ENCODE results near the gene TRAF2. TPM values are rescaled to one million over a fixed set of nuclear protein-coding genes. Genes with fewer than 3 reads are reported as not detected.
A peak's percentile ranks its signal among the peaks of the same experiment; 100 is the strongest.

TRAF2 gene
- total and polyA plus RNA-seq, 8 donors: 5.5 to 248 (median 11.7) TPM

GRCh38 chr9:136974817-136975535, 88.7 kb downstream of the TRAF2 start:
- Histone ChIP-seq H3K36me3 (no peaks in the 10 kb centered on the region), H3K9me3 (no peaks in the 10 kb centered on the region), H3K27me3 (peaks cover 0 to 28% (median 6%) of the 10 kb centered on the region in 3 donors), H3K4me1 (peaks cover 16 to 43% (median 29%) of the 10 kb centered on the region in 4 donors), H3K4me3 (no peak overlapping the region), H3K27ac (peak overlapping the region in 3 of 5 donors; percentile 10 to 38 (median 24))
- WGBS, 5 donors: 44 to 62% (median 58%) methylated on average over 8 to 15 of the region's 15 CpGs
- DNase-seq: no peak
- TF ChIP-seq POLR2AphosphoS5 (IDR thresholded peaks at IDR 0.05) (no peak), EP300 (IDR thresholded peaks at IDR 0.05) (no peak), CTCF (IDR thresholded peaks at IDR 0.05) (no peak), POLR2A (IDR thresholded peaks at IDR 0.05) (no peak)
- intact Hi-C loops (cut with DNase I; ENCODE audit: low total_unique reads): no loop called here

GRCh38 chr9:136975644-136976043, 89.3 kb downstream of the TRAF2 start:
- Histone ChIP-seq H3K27me3 (peaks cover 0 to 21% (median 6%) of the 10 kb centered on the region in 3 donors), H3K4me3 (no peak overlapping the region), H3K4me1 (peaks cover 16 to 43% (median 29%) of the 10 kb centered on the region in 4 donors), H3K36me3 (no peaks in the 10 kb centered on the region), H3K9me3 (no peaks in the 10 kb centered on the region), H3K27ac (peak overlapping the region in 2 of 5 donors; percentile 10 to 24)
- no peak for DNase-seq
- 32 to 67% (median 47%) methylated on average over 9 to 14 of the region's 14 CpGs for WGBS, 5 donors
- no peak for TF ChIP-seq EP300 (IDR thresholded peaks at IDR 0.05)
- TF ChIP-seq POLR2A (IDR thresholded peaks at IDR 0.05): no peak
- TF ChIP-seq POLR2AphosphoS5 (IDR thresholded peaks at IDR 0.05): no peak
- TF ChIP-seq CTCF (IDR thresholded peaks at IDR 0.05): no peak
- intact Hi-C loops (cut with DNase I; ENCODE audit: low total_unique reads): no loop called here

Small RNA genes lying within 50 kb of the gene (small RNA-seq; reads per million reads assigned to genes)
- gene MIR4479: 0 to 0.10 (median 0) reads per million in 4 donors

Other genes starting within 250 kb of the TRAF2 start
- gene EGFL7, start 223.6 kb upstream of the TRAF2 start, total RNA-seq: 1,000 to 10,000 TPM in 1 of 5 donors, 10 to 100 TPM in 4; 20.9 to 1,085 (median 42.0) TPM
- 100 to 1,000 TPM in 1 of 3 donors, 10 to 100 TPM in 2; 44.8 to 113 (median 79.2) TPM for gene EGFL7, start 223.6 kb upstream of the TRAF2 start, polyA plus RNA-seq
- 100 to 1,000 TPM in 2 of 5 donors, 10 to 100 TPM in 3; 49.6 to 135 (median 68.8) TPM for gene AGPAT2, start 199.1 kb upstream of the TRAF2 start, total RNA-seq
- 10 to 100 TPM; 32.7 to 88.7 (median 75.1) TPM for gene AGPAT2, start 199.1 kb upstream of the TRAF2 start, polyA plus RNA-seq
- 10 to 100 TPM in 1 of 5 donors, 1 to 10 TPM in 2, under 1 TPM in 1, not detected in 1; 0.45 to 10.4 (median 5.8) TPM for gene DIPK1B, start 173.9 kb upstream of the TRAF2 start, total RNA-seq
- gene DIPK1B, start 173.9 kb upstream of the TRAF2 start, polyA plus RNA-seq: 1 to 10 TPM; 1.6 to 4.7 (median 4.0) TPM
- gene LCN10, start 143.6 kb upstream of the TRAF2 start, total RNA-seq: 10 to 100 TPM in 1 of 5 donors, 1 to 10 TPM in 3, under 1 TPM in 1; 0.58 to 25.5 (median 4.9) TPM
- 10 to 100 TPM in 2 of 3 donors, 1 to 10 TPM in 1; 7.7 to 18.4 (median 10.2) TPM for gene LCN10, start 143.6 kb upstream of the TRAF2 start, polyA plus RNA-seq
- 10 to 100 TPM in 2 of 5 donors, 1 to 10 TPM in 1, not detected in 2; 7.0 to 31.2 (median 12.5) TPM for gene LCN6, start 138.0 kb upstream of the TRAF2 start, total RNA-seq
- 10 to 100 TPM; 18.8 to 23.2 (median 19.5) TPM for gene LCN6, start 138.0 kb upstream of the TRAF2 start, polyA plus RNA-seq
- not detected for gene LCN8, start 128.3 kb upstream of the TRAF2 start, total RNA-seq
- not detected for gene LCN8, start 128.3 kb upstream of the TRAF2 start, polyA plus RNA-seq
- not detected for gene LCN15, start 122.0 kb upstream of the TRAF2 start, total RNA-seq
- not detected for gene LCN15, start 122.0 kb upstream of the TRAF2 start, polyA plus RNA-seq
- 100 to 1,000 TPM in 1 of 5 donors, 10 to 100 TPM in 4; 11.1 to 152 (median 64.5) TPM for gene TMEM141, start 95.2 kb upstream of the TRAF2 start, total RNA-seq
- gene TMEM141, start 95.2 kb upstream of the TRAF2 start, polyA plus RNA-seq: 100 to 1,000 TPM; 139 to 219 (median 195) TPM
- 10 to 100 TPM in 1 of 5 donors, 1 to 10 TPM in 4; 1.2 to 53.0 (median 6.2) TPM for gene CCDC183, start 90.2 kb upstream of the TRAF2 start, total RNA-seq
- gene CCDC183, start 90.2 kb upstream of the TRAF2 start, polyA plus RNA-seq: 1 to 10 TPM; 1.9 to 5.8 (median 3.5) TPM
- 100 to 1,000 TPM in 1 of 5 donors, 10 to 100 TPM in 4; 47.4 to 615 (median 65.1) TPM for gene RABL6, start 78.6 kb upstream of the TRAF2 start, total RNA-seq
- 10 to 100 TPM; 54.2 to 82.1 (median 56.0) TPM for gene RABL6, start 78.6 kb upstream of the TRAF2 start, polyA plus RNA-seq
- 10 to 100 TPM in 2 of 5 donors, 1 to 10 TPM in 3; 1.4 to 37.4 (median 9.3) TPM for gene AJM1, start 44.0 kb upstream of the TRAF2 start, total RNA-seq
- gene AJM1, start 44.0 kb upstream of the TRAF2 start, polyA plus RNA-seq: 1 to 10 TPM in 2 of 3 donors, under 1 TPM in 1; 0.46 to 3.3 (median 1.5) TPM
- 10 to 100 TPM; 31.5 to 45.5 (median 38.8) TPM for gene PHPT1, start 37.1 kb upstream of the TRAF2 start, total RNA-seq
- 100 to 1,000 TPM; 151 to 168 (median 156) TPM for gene PHPT1, start 37.1 kb upstream of the TRAF2 start, polyA plus RNA-seq
- gene MAMDC4, start 34.2 kb upstream of the TRAF2 start, total RNA-seq: 100 to 1,000 TPM in 1 of 5 donors, 1 to 10 TPM in 4; 1.8 to 317 (median 5.8) TPM
- gene MAMDC4, start 34.2 kb upstream of the TRAF2 start, polyA plus RNA-seq: 10 to 100 TPM in 1 of 3 donors, 1 to 10 TPM in 2; 1.1 to 11.2 (median 3.1) TPM
- gene EDF1, start 20.2 kb upstream of the TRAF2 start, total RNA-seq: 100 to 1,000 TPM; 132 to 229 (median 208) TPM
- gene EDF1, start 20.2 kb upstream of the TRAF2 start, polyA plus RNA-seq: 100 to 1,000 TPM; 572 to 798 (median 789) TPM
- gene FBXW5, start 58.2 kb downstream of the TRAF2 start, total RNA-seq: 100 to 1,000 TPM in 4 of 5 donors, 10 to 100 TPM in 1; 47.7 to 435 (median 174) TPM
- gene FBXW5, start 58.2 kb downstream of the TRAF2 start, polyA plus RNA-seq: 100 to 1,000 TPM in 2 of 3 donors, 10 to 100 TPM in 1; 91.0 to 109 (median 102) TPM
- not detected for gene C8G, start 58.7 kb downstream of the TRAF2 start, total RNA-seq
- gene C8G, start 58.7 kb downstream of the TRAF2 start, polyA plus RNA-seq: 1 to 10 TPM in 2 of 3 donors, not detected in 1; 2.3 to 5.5 TPM
- 1 to 10 TPM in 1 of 5 donors, under 1 TPM in 1, not detected in 3; 0.73 to 2.2 TPM for gene LCN12, start 65.8 kb downstream of the TRAF2 start, total RNA-seq
- gene LCN12, start 65.8 kb downstream of the TRAF2 start, polyA plus RNA-seq: 1 to 10 TPM; 2.3 to 6.3 (median 3.1) TPM
- gene PTGDS, start 91.0 kb downstream of the TRAF2 start, total RNA-seq: 10 to 100 TPM in 4 of 5 donors, 1 to 10 TPM in 1; 2.3 to 34.9 (median 30.4) TPM
- 10 to 100 TPM; 18.6 to 64.4 (median 37.3) TPM for gene PTGDS, start 91.0 kb downstream of the TRAF2 start, polyA plus RNA-seq
- gene LCNL1, start 96.5 kb downstream of the TRAF2 start, total RNA-seq: not detected
- under 1 TPM in 2 of 3 donors, not detected in 1; 0.19 to 0.25 TPM for gene LCNL1, start 96.5 kb downstream of the TRAF2 start, polyA plus RNA-seq
- gene PAXX, start 105.9 kb downstream of the TRAF2 start, total RNA-seq: 10 to 100 TPM; 11.9 to 93.6 (median 45.2) TPM
- 100 to 1,000 TPM; 158 to 206 (median 178) TPM for gene PAXX, start 105.9 kb downstream of the TRAF2 start, polyA plus RNA-seq
- 1 to 10 TPM in 1 of 5 donors, not detected in 4; 3.3 TPM for gene CLIC3, start 110.1 kb downstream of the TRAF2 start, total RNA-seq
- 10 to 100 TPM in 2 of 3 donors, 1 to 10 TPM in 1; 4.3 to 70.9 (median 15.2) TPM for gene CLIC3, start 110.1 kb downstream of the TRAF2 start, polyA plus RNA-seq
- 100 to 1,000 TPM in 1 of 5 donors, 10 to 100 TPM in 3, 1 to 10 TPM in 1; 7.3 to 385 (median 72.8) TPM for gene ABCA2, start 141.7 kb downstream of the TRAF2 start, total RNA-seq
- gene ABCA2, start 141.7 kb downstream of the TRAF2 start, polyA plus RNA-seq: 10 to 100 TPM in 2 of 3 donors, 1 to 10 TPM in 1; 9.3 to 25.5 (median 24.4) TPM
- 1 to 10 TPM in 1 of 5 donors, under 1 TPM in 1, not detected in 3; 0.37 to 3.9 TPM for gene FUT7, start 145.6 kb downstream of the TRAF2 start, total RNA-seq
- gene FUT7, start 145.6 kb downstream of the TRAF2 start, polyA plus RNA-seq: under 1 TPM in 2 of 3 donors, not detected in 1; 0.23 to 0.50 TPM
- gene NPDC1, start 159.7 kb downstream of the TRAF2 start, total RNA-seq: 100 to 1,000 TPM in 4 of 5 donors, 10 to 100 TPM in 1; 20.0 to 276 (median 189) TPM
- gene NPDC1, start 159.7 kb downstream of the TRAF2 start, polyA plus RNA-seq: 100 to 1,000 TPM; 104 to 186 (median 115) TPM
- 10 to 100 TPM in 1 of 5 donors, 1 to 10 TPM in 3, not detected in 1; 2.2 to 11.3 (median 6.7) TPM for gene ENTPD2, start 167.5 kb downstream of the TRAF2 start, total RNA-seq
- gene ENTPD2, start 167.5 kb downstream of the TRAF2 start, polyA plus RNA-seq: 1 to 10 TPM; 2.0 to 4.8 (median 2.9) TPM
- 10 to 100 TPM in 1 of 5 donors, 1 to 10 TPM in 3, not detected in 1; 2.9 to 84.9 (median 4.4) TPM for gene SAPCD2, start 184.0 kb downstream of the TRAF2 start, total RNA-seq
- gene SAPCD2, start 184.0 kb downstream of the TRAF2 start, polyA plus RNA-seq: 1 to 10 TPM; 1.7 to 5.0 (median 3.8) TPM
- 10 to 100 TPM in 3 of 5 donors, 1 to 10 TPM in 2; 4.6 to 95.6 (median 22.8) TPM for gene UAP1L1, start 191.0 kb downstream of the TRAF2 start, total RNA-seq
- gene UAP1L1, start 191.0 kb downstream of the TRAF2 start, polyA plus RNA-seq: 1 to 10 TPM; 4.1 to 7.4 (median 6.0) TPM
- gene MAN1B1, start 200.5 kb downstream of the TRAF2 start, total RNA-seq: 100 to 1,000 TPM in 1 of 5 donors, 10 to 100 TPM in 3, 1 to 10 TPM in 1; 4.7 to 167 (median 44.6) TPM
- gene MAN1B1, start 200.5 kb downstream of the TRAF2 start, polyA plus RNA-seq: 10 to 100 TPM; 22.8 to 52.6 (median 35.0) TPM
- 100 to 1,000 TPM in 3 of 5 donors, 10 to 100 TPM in 2; 25.9 to 251 (median 103) TPM for gene DPP7, start 228.2 kb downstream of the TRAF2 start, total RNA-seq
- gene DPP7, start 228.2 kb downstream of the TRAF2 start, polyA plus RNA-seq: 100 to 1,000 TPM; 325 to 346 (median 338) TPM

Measured in stomach (tissue), 9 donors.